Nephron (organoid): ENCODE data around the gene FBXO44.

Experiments
- H3K27ac Mint-ChIP-seq, 3 experiments: 2 replicates each; pipeline ENCODE4 v1.8.0; 2020; ENCODE audit warnings: mixed read lengths in 3 of 3, mild to moderate bottlenecking in 2 of 3, moderate library complexity in 1 of 3
- H3K27me3 Mint-ChIP-seq: 2 replicates; pipeline ENCODE4 v1.8.0; 2021; ENCODE audit warnings: low read depth, mild to moderate bottlenecking, moderate library complexity, mixed read lengths
- H3K36me3 Mint-ChIP-seq: 2 replicates; pipeline ENCODE4 v1.8.0; 2020; ENCODE audit warnings: low read depth, mixed read lengths
- H3K4me1 Mint-ChIP-seq: 2 replicates; pipeline ENCODE4 v1.8.0; 2020; ENCODE audit warnings: mixed read lengths
- H3K4me3 Mint-ChIP-seq, 3 experiments: 2 replicates each; pipeline ENCODE4 v1.8.0; 2020; ENCODE audit warnings: mild to moderate bottlenecking in 3 of 3, mixed read lengths in 3 of 3, moderate library complexity in 2 of 3
- H3K9me3 Mint-ChIP-seq: 2 replicates; pipeline ENCODE4 v1.8.0; 2020; ENCODE audit warnings: mixed read lengths
- TF ChIP-seq, protein P1 (sequence below), 3 experiments: fragments of 200-600 bp; sonication (generic); IDR thresholded peaks; one replicate each; pipeline ENCODE4 v1.5.0; 2021; ENCODE audit warnings: antibody characterized with exemption in 3 of 3; ENCODE audit not compliant: unreplicated experiment in 3 of 3

The FBXO44 gene

DNA sequence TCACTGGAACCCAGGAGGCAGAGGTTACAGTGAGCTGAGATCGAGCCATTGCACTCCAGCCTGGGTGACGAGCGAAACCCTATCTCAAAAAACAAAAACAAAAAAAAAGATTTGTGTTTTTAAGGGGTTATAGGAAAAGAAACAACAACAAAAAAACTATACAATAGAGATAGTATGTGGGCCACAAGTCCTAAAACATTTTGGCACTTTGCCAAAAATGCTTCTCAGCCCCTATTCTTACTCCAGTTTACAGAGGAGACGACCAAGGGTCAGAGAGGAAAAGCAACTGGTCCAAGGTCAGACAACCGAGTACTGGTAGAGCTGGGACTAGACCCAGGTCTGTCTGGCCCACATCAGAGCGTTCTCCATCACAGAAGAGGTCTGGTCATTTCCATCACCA lies 3.0 kb downstream of the FBXO44 start:
- Mint-ChIP-seq H3K9me3 (no peaks in the 10 kb centered on the region), H3K4me1 (no peaks in the 10 kb centered on the region), H3K4me3 (no peak overlapping the region), H3K27me3 (peaks cover 26% of the 10 kb centered on the region), H3K36me3 (peaks cover 16% of the 10 kb centered on the region), H3K27ac (no peak overlapping the region)
- TF ChIP-seq, protein P1, sequence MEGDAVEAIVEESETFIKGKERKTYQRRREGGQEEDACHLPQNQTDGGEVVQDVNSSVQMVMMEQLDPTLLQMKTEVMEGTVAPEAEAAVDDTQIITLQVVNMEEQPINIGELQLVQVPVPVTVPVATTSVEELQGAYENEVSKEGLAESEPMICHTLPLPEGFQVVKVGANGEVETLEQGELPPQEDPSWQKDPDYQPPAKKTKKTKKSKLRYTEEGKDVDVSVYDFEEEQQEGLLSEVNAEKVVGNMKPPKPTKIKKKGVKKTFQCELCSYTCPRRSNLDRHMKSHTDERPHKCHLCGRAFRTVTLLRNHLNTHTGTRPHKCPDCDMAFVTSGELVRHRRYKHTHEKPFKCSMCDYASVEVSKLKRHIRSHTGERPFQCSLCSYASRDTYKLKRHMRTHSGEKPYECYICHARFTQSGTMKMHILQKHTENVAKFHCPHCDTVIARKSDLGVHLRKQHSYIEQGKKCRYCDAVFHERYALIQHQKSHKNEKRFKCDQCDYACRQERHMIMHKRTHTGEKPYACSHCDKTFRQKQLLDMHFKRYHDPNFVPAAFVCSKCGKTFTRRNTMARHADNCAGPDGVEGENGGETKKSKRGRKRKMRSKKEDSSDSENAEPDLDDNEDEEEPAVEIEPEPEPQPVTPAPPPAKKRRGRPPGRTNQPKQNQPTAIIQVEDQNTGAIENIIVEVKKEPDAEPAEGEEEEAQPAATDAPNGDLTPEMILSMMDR (IDR thresholded peaks at IDR 0.05; ENCODE audit: unreplicated experiment in 3 of 3), result no peak

DNA sequence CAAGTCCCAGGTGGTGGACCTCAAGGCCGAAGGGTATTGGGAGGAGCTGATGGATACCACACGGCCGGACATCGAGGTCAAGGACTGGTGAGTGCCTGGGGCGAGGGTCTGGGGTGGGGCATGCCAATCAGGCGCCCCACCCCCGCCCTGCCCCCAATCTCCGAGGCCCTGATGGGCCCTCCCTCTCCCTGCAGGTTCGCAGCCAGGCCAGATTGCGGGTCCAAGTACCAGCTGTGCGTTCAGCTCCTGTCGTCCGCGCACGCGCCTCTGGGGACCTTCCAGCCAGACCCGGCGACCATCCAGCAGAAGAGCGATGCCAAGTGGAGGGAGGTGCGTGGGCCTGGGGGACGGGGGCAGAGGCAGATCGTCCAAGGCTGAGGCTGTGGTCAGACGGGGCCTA lies 3.9 kb downstream of the FBXO44 start:
- Mint-ChIP-seq H3K27ac (no peak overlapping the region), H3K9me3 (no peaks in the 10 kb centered on the region), H3K4me3 (no peak overlapping the region), H3K27me3 (peaks cover 20% of the 10 kb centered on the region), H3K36me3 (peaks cover 16% of the 10 kb centered on the region), H3K4me1 (no peaks in the 10 kb centered on the region)
- TF ChIP-seq, protein P1 (IDR thresholded peaks at IDR 0.05; ENCODE audit: unreplicated experiment in 3 of 3), result no peak

DNA sequence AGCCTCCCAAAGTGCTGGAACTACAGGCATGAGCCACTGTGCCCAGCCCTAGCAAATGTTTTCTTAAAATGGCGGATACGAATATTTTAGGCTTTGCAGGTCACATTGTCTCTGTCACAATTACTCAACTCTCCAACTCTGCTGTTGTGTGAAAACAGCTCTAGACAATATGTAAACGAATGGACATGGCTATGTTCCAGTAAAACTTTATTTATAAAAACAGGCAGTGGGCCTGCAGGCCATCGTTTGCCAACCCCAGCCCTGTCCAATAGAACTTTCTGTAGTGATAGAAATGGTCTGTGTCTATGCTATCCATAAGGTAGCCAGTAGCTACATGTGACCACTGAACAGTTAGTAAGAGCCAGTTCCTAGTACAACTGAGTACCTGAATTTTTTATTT lies 5.1 kb downstream of the FBXO44 start:
- H3K9me3 Mint-ChIP-seq, result no peaks in the 10 kb centered on the region
- no peak overlapping the region for H3K27ac Mint-ChIP-seq
- H3K4me1 Mint-ChIP-seq, result no peaks in the 10 kb centered on the region
- H3K36me3 Mint-ChIP-seq, result peaks cover 16% of the 10 kb centered on the region
- H3K27me3 Mint-ChIP-seq, result peaks cover 17% of the 10 kb centered on the region
- H3K4me3 Mint-ChIP-seq, result peak overlapping the region in 2 of 3 experiments; percentile 36 to 43
- TF ChIP-seq, protein P1 (IDR thresholded peaks at IDR 0.05; ENCODE audit: unreplicated experiment in 3 of 3), result no peak

DNA sequence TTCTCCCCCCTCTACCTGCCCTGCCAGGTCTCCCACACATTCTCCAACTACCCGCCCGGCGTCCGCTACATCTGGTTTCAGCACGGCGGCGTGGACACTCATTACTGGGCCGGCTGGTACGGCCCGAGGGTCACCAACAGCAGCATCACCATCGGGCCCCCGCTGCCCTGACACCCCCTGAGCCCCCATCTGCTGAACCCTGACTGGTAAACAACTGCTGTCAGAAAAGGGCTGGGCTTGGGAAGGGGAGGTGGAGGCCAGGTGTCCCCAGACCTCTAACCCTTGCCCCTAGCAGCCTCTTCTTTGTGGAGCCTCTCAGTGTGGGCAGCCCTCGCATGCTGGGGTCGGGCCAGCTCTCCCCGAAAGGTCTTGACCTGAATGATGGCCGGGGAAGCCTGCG lies 6.4 kb downstream of the FBXO44 start:
- H3K36me3 Mint-ChIP-seq, result peaks cover 16% of the 10 kb centered on the region
- peaks cover 8% of the 10 kb centered on the region for H3K27me3 Mint-ChIP-seq
- TF ChIP-seq, protein P1 (IDR thresholded peaks at IDR 0.05; ENCODE audit: unreplicated experiment in 3 of 3), result no peak
- no peaks in the 10 kb centered on the region for H3K9me3 Mint-ChIP-seq
- no peaks in the 10 kb centered on the region for H3K4me1 Mint-ChIP-seq
- H3K4me3 Mint-ChIP-seq, result no peak overlapping the region
- no peak overlapping the region for H3K27ac Mint-ChIP-seq

DNA sequence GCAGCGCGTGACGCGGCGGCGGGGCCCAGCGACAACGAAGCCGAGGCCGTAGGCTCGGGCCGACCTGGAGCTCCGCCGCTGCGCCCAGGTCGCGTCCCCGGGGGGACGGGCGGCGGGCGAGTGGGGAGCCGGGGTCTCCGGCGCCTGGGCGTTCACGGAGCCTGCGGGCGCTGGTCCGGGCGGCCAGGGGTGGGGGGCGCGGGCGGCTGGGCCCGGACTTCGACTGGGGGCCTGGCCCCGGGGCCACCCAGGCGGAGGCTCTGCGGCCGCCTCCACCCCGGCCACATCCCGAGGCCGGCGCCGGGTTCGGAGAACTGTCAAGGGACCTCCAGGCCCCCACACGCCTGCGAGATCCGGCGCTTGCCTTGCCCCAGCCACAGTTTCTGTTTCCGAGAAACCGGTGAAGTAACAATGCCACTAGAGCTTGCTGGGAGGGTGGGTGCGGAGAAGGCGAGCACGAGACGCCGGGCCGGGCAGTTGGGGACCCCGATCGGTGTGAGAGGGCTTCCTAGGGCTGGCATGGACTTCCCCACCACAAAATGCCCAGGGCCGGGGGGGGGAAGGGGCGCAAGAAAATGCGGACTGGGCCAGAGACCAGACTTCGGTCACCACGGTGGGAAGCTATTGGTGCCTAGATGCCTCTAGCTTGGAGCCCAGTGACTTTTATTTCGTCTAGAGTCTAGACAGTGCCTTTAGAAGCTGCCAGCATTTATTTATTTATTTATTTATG lies 9.8 kb downstream of the FBXO44 start:
- H3K27ac Mint-ChIP-seq, result no peak overlapping the region
- no peaks in the 10 kb centered on the region for H3K9me3 Mint-ChIP-seq
- H3K36me3 Mint-ChIP-seq, result peaks cover 15% of the 10 kb centered on the region
- H3K4me3 Mint-ChIP-seq, result peak overlapping the region; percentile 79 to 83 (median 83)
- TF ChIP-seq, protein P1 (IDR thresholded peaks at IDR 0.05; ENCODE audit: unreplicated experiment in 3 of 3), result no peak
- H3K27me3 Mint-ChIP-seq, result peaks cover 4% of the 10 kb centered on the region
- no peaks in the 10 kb centered on the region for H3K4me1 Mint-ChIP-seq

DNA sequence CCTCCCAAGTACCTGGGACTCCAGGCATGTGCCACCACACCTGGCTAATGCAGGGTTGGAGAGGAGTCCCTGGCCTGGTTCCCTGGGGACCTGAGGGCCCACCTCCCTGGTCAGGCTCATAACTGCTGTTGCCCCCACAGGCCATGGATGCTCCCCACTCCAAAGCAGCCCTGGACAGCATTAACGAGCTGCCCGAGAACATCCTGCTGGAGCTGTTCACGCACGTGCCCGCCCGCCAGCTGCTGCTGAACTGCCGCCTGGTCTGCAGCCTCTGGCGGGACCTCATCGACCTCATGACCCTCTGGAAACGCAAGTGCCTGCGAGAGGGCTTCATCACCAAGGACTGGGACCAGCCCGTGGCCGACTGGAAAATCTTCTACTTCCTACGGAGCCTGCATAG lies 13.8 kb downstream of the FBXO44 start:
- Mint-ChIP-seq H3K4me1 (no peaks in the 10 kb centered on the region), H3K36me3 (peaks cover 12% of the 10 kb centered on the region), H3K27me3 (no peaks in the 10 kb centered on the region), H3K4me3 (no peak overlapping the region), H3K9me3 (no peaks in the 10 kb centered on the region), H3K27ac (no peak overlapping the region)
- TF ChIP-seq, protein P1 (IDR thresholded peaks at IDR 0.05; ENCODE audit: unreplicated experiment in 3 of 3), result no peak
